H54 (cell line): ENCODE data around the gene TSPAN17.

Experiments used
- DNase-seq: peaks from one replicate; pipeline ENCODE4 v3.0.0; 2011; ENCODE audit warnings: low spot score, mixed read lengths; ENCODE audit not compliant: insufficient read length
- FAIRE-seq: peaks from 3 replicates; lab custom pipeline; 2011; peaks lifted over from hg19 to GRCh38; lab: Jason Lieb, UNC
- POLR2A ChIP-seq: IDR thresholded peaks from 2 replicates; pipeline ENCODE4 v1.6.1; 2011; ENCODE audit warnings: low read depth, mild to moderate bottlenecking, low read length

Gene TSPAN17

DNA sequence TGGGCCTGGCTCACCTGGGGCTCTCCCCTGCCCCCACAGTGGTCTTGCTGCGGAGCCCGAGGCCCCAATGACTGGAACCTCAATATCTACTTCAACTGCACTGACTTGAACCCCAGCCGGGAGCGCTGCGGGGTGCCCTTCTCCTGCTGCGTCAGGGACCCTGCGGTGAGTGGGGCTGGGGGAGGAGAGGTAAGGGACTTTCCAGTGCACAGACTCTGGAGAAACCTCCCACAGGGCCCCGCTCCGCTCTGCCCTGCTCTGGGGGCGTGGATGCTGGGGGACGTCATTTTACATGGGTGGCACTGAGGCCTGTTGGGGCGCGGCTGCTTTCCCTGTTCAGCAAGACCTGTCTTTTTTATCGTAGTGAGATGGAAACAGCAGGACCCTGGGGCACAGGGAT, 7.6 kb downstream of the TSPAN17 start:
- FAIRE-seq (no peak), DNase-seq (no peak)
- TF ChIP-seq POLR2A, result no peak

DNA sequence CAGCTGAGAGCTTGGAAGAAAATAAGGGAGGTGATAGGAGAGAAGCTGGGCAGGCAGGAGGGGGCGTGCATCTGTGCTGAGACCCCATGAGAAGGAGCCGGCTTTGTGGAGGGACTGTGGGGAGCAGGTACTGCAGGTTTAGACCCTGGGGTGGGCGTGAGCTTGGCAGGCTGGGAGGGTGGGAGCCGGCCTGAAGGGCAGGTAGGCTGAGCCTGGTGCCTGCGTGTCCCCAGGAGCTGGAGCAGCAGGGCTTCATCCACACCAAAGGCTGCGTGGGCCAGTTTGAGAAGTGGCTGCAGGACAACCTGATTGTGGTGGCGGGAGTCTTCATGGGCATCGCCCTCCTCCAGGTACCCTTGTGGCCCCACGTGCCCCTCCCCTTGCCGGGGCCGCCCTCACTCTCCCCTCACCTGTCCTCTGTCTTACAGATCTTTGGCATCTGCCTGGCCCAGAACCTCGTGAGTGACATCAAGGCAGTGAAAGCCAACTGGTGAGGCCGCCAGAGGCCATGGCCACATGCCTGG, 9.2 kb downstream of the TSPAN17 start:
- TF ChIP-seq POLR2A, result no peak
- DNase-seq, result no peak
- FAIRE-seq, result no peak

DNA sequence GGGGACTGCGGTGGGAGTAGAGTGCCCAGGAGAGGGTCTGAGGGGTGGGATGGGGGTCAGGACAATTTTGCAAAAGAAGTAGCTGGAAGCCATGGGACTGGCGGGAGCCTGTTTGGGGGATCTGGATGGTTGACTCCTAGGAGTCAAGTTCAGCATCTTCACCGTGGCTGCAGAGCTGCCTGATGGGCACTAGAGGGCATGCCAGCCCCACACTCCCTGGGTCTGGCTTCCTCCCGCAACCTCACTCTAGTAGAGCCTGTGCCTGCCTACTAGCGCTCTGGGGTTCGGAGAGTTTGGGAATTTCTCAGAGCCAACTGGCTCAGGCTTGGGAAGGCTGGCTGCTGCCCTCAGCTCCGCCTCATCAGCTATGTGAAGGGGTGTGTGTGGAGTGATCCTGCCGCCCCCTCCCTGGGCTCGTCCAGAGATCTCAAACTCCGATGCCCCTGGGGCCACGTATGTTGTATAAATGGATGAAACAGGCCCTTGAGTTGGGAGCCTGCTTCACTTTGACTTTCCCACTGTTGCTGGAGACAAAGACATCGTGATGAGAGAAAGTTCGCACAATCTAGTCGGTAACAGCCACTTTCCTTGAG, 10.8 kb downstream of the TSPAN17 start:
- FAIRE-seq (no peak), DNase-seq (peak; percentile 71)
- no peak for TF ChIP-seq POLR2A

DNA sequence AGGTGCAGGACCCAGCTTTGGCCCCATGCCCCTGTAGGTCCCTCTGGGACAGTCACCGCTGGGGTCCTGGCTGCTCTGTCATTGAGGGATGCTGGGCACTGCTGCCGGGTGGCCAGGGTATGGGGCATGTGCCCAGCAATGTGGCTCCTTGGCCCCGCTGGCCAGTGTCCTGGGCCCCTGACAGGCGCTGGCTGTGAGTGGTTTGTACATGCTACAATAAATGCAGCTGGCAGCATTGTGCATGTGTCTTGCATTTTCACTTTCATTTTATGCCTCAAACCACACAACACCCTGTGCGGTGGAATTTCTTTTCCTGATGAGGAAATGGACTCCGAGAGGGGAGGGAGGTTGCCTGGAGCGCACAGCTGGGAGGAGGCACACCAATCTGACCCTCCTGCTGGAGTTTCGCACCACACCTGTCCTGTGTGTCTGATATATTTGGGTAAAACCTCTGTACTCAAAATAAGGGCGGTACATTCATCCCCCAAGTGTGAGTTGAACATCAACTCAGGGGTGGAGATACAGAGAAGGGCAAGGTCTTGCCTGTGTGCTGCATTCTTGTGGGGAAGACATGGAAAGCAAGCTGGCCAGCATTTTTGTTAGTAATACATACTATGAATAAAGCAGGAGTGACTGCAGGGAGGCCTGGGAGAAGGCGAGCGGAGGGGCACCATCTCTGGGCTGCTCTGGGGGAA, 11.7 kb downstream of the TSPAN17 start:
- no peak for FAIRE-seq
- DNase-seq, result no peak
- no peak for TF ChIP-seq POLR2A

DNA sequence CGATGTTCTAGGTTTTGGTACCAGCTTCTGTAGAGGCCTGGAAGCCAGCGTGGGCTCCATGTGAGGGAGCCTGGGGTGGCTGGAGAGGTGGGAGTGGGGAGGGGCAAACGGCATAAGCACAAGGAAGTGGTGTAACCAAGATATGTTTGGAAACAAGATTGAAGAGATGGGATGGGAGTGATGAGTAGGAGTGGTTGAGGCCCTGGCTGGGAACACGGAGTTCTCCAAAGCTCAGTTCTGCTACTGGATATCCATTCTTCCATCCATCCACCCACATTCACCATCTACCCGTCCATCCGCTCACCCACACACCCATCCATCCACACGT, 12.2 kb downstream of the TSPAN17 start:
- FAIRE-seq, result no peak

DNA sequence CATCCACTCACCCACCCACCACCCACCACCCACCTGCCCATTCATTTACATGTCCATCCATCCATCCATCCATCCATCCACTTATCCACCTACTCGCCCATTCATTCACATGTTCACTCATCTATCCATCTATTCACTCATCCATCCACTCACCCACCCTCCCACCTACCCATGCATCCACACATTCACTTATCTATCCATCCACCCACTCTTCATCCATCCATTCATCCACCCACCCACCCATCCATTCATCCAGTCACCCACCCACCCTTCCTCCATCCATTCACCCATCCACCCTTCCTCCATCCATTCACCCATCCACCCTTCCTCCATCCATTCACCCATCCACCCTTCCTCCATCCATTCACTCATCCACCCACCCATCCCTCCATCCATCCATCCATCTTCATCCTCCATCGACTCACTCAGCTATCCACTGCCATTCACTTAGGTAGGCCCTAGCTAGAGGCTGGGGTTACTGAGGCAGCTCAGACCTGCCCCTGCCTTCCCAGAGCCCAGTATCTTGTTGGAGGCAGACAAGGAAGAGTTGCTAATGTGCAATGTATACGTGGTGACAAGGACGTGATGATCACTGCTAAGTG, 12.7 kb downstream of the TSPAN17 start:
- no peak for TF ChIP-seq POLR2A
- no peak for FAIRE-seq
- DNase-seq, result no peak

More for the DNA sequence above, 12.2 kb downstream of the TSPAN17 start:
- DNase-seq, result no peak
- TF ChIP-seq POLR2A, result no peak

DNA sequence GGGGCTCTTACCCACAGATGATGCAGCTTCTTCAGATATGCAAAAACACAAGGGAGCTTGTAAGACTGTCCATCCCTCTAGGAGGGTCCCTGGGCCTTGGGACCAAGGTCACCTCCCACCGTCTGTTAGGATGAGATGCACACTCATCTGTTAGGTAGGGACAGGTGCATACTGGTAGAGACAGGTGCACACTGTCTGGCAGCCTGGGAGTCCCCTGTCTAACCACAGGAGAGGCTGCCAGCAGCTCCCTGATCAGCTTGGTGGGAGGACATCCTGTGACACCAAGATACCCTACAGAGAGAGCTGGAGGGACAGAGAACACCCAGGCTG, 13.2 kb downstream of the TSPAN17 start:
- DNase-seq (no peak), FAIRE-seq (no peak)
- no peak for TF ChIP-seq POLR2A

DNA sequence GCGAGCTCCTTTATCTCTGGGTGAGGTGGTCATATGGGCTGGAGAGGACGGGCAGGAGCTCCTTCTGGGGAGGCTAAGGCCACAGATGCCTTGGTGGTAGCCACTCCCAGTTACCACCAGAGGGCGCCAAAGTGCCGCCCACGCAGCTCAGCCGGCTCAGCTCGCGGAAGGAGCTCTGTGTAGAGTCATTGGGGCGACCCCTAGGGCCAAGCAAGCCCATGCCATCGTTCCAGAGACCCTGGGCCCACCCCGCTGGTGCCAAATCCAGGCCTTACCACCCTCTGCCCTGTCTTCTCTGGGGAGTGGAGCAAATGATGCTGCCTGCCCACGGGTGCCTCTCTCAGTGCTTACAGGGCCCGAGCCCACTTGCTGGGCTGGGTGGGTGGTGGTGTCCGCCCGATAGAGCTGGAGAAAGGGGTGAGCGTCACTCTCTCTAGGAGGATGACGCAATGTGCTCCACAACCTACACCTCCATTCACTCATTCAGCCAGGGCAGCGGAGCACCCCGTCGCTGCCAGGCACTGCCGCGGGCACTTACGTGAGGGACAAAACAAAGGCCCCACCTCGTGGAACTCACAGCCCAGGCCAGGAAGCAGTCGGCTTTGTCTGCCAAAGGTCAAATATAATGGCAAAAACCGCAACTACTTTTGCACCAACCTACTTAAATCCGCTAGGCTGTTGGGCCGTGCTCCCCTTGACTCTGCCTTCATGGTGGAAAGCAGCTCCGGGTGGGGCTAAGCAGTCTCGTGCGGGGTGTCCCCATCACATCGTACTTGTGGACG, 13.8 kb downstream of the TSPAN17 start:
- TF ChIP-seq POLR2A, result no peak
- DNase-seq (peak; percentile 93), FAIRE-seq (no peak)

DNA sequence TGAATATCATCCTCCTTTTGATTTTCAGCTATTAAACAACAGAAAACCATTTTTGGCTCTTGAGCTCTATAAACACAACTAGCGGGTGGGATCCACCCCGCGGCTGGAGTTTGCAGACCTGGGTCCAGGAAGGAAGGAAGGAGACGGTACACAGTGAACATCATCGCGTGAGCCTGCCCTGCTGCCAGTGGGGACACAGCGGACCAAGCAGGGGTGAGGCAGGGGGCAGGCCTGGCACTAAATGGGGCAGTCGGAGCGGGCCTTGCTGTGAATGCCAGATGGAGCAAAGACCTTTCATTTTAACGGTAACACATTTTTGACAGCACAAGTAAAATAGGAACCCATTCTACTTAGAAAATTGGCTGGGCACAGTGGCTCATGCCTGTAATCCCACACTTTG, 14.4 kb downstream of the TSPAN17 start:
- DNase-seq (no peak), FAIRE-seq (no peak)
- TF ChIP-seq POLR2A, result no peak

DNA sequence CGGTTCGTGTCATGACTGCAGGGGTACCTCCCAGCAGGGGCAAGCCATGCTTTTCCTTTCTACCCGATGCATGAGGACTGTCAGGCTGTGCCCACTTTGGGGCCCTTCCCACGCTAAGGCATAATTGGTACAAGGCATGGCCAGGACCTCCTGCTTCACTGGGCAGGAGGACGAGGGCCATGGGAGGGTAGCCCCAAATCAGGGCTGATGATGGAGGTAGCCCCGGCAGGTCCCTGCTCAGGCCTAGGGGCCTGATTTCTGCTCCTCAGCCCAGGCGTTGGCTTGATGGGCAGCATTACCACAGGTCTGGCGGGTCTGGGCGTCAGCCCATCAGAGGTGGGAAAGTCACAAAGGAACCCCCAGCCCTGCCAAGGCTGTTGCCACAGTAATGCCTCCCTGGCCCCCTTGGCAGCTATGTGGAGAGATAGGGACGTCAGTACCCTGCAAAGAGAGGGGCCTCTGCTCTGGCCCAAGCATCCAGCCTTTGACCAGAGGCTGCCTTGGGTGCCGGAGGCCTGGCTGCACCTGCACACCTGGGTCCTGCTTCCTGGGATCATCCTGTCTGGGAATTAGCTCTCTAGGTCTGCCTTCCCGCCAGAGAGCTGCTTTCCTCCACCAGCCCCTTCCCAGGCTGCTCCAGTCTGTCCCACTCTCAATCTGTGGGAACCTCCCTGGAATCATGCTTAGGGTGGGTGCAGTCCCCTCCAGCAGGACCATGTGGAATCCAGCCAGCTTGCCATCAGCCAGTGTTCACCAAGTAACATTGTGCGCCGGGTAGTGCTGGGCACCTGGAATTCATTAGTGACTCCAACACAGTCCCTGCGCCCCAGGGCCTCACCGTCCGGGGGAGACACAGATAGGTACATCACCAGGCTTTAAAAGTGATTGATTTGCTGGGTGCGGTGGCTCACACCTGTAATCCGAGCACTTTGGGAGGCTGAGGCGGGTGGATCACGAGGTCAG, 15.4 kb downstream of the TSPAN17 start:
- no peak for TF ChIP-seq POLR2A
- DNase-seq (no peak), FAIRE-seq (no peak)

DNA sequence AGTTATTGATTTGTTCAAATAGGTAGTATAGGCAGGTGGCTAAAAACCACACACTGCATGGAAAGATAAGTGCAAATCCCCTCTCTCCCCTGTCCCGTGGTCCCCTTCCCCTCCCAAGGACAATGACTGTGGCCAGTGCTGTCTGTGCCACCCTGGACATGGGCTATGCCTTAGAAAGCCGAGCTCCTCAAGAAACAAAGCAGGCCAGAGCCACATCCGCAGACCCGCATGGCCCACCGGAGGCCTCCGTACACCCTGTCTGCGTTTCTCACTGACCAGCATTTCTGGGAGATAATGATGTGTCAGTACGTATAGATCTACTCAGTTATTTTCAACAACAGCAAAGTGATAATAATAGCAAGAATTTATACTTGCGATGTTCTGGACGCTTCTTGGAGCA, 16.3 kb downstream of the TSPAN17 start:
- TF ChIP-seq POLR2A, result no peak
- FAIRE-seq, result no peak
- DNase-seq, result no peak

DNA sequence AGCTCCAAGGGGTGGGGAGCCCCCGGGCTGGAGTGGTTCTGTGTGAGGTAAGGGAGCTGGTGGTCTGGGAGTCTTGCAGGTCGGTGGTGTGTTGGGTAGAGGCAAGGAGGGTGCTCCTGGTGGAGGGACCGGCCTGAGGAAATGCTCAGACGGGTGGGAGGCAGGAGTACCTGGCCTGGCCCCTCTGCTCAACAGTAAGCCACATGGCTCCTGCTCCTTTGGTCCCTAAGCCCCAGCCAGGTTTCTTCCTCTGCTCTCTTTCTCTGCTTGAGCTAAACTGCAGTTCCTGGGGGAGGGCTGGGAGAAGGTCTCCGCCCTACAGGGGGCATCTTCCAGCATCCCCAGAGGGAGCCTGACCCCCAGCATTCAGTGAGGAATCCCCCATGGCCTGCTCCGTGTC, 17.2 kb downstream of the TSPAN17 start:
- TF ChIP-seq POLR2A, result no peak
- DNase-seq (no peak), FAIRE-seq (no peak)

DNA sequence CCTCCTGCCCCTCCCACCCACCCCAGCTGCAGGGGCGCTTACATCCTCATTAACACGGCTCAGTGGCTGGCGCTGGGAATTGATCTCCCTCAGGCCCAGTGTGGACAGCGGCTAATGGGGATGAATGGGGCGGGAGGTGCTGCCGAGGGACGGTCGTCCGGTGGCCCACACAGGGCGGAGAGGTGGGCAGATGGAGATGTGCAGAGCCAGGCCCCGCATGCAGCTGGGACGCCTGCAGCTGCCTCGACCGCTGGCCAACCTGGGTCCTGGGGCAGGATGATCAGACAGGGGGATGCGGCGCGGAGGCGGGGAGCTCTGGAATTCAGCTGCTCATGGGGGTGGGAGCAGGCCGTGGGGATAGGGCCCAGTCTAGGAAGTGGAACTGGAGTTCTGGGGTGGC, 17.6 kb downstream of the TSPAN17 start:
- TF ChIP-seq POLR2A, result no peak
- FAIRE-seq (no peak), DNase-seq (no peak)
